ENCODE measurements around the gene CLEC16A.

The CLEC16A gene

GRCh38 chr16:11005611-11005975, 61.2 kb downstream of the CLEC16A start:
- TF ChIP-seq POLR2AphosphoS5 (IDR thresholded peaks at IDR 0.05; ENCODE audit: low read depth) (no peak), GABPA (IDR thresholded peaks at IDR 0.05; ENCODE audit: low read depth) (no peak), SPI1 (IDR thresholded peaks at IDR 0.05; ENCODE audit: borderline replicate concordance, low read depth) (no peak)
- TF ChIP-seq, protein P1, sequence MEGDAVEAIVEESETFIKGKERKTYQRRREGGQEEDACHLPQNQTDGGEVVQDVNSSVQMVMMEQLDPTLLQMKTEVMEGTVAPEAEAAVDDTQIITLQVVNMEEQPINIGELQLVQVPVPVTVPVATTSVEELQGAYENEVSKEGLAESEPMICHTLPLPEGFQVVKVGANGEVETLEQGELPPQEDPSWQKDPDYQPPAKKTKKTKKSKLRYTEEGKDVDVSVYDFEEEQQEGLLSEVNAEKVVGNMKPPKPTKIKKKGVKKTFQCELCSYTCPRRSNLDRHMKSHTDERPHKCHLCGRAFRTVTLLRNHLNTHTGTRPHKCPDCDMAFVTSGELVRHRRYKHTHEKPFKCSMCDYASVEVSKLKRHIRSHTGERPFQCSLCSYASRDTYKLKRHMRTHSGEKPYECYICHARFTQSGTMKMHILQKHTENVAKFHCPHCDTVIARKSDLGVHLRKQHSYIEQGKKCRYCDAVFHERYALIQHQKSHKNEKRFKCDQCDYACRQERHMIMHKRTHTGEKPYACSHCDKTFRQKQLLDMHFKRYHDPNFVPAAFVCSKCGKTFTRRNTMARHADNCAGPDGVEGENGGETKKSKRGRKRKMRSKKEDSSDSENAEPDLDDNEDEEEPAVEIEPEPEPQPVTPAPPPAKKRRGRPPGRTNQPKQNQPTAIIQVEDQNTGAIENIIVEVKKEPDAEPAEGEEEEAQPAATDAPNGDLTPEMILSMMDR (IDR thresholded peaks at IDR 0.05; ENCODE audit: insufficient read depth, low read length) = no peak
- TF ChIP-seq, protein P2, sequence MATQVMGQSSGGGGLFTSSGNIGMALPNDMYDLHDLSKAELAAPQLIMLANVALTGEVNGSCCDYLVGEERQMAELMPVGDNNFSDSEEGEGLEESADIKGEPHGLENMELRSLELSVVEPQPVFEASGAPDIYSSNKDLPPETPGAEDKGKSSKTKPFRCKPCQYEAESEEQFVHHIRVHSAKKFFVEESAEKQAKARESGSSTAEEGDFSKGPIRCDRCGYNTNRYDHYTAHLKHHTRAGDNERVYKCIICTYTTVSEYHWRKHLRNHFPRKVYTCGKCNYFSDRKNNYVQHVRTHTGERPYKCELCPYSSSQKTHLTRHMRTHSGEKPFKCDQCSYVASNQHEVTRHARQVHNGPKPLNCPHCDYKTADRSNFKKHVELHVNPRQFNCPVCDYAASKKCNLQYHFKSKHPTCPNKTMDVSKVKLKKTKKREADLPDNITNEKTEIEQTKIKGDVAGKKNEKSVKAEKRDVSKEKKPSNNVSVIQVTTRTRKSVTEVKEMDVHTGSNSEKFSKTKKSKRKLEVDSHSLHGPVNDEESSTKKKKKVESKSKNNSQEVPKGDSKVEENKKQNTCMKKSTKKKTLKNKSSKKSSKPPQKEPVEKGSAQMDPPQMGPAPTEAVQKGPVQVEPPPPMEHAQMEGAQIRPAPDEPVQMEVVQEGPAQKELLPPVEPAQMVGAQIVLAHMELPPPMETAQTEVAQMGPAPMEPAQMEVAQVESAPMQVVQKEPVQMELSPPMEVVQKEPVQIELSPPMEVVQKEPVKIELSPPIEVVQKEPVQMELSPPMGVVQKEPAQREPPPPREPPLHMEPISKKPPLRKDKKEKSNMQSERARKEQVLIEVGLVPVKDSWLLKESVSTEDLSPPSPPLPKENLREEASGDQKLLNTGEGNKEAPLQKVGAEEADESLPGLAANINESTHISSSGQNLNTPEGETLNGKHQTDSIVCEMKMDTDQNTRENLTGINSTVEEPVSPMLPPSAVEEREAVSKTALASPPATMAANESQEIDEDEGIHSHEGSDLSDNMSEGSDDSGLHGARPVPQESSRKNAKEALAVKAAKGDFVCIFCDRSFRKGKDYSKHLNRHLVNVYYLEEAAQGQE (IDR thresholded peaks at IDR 0.05; ENCODE audit: insufficient replicate concordance, low read depth) = no peak
- no peak for DNase-seq (ENCODE audit: low read depth in 1 of 2, low spot score in 1 of 2)
- H3K27me3 ChIP-seq (ENCODE audit: insufficient read depth, poor library complexity, severe bottlenecking) = no peaks in the 10 kb centered on the region
- no peak overlapping the region for H3K27ac ChIP-seq (replicated peaks)
- H3K4me3 ChIP-seq (replicated peaks; ENCODE audit: insufficient read depth, low read length) = no peak overlapping the region

GRCh38 chr16:11006656-11007055, 62.3 kb downstream of the CLEC16A start:
- Histone ChIP-seq H3K4me3 (replicated peaks; ENCODE audit: insufficient read depth, low read length) (no peak overlapping the region), H3K27me3 (ENCODE audit: insufficient read depth, poor library complexity, severe bottlenecking) (no peaks in the 10 kb centered on the region), H3K27ac (replicated peaks) (no peak overlapping the region)
- TF ChIP-seq POLR2AphosphoS5 (IDR thresholded peaks at IDR 0.05; ENCODE audit: low read depth) (no peak), GABPA (IDR thresholded peaks at IDR 0.05; ENCODE audit: low read depth) (no peak), SPI1 (IDR thresholded peaks at IDR 0.05; ENCODE audit: borderline replicate concordance, low read depth) (no peak)
- TF ChIP-seq, protein P1 (IDR thresholded peaks at IDR 0.05; ENCODE audit: insufficient read depth, low read length) = no peak
- TF ChIP-seq, protein P2 (IDR thresholded peaks at IDR 0.05; ENCODE audit: insufficient replicate concordance, low read depth) = no peak
- no peak for DNase-seq (ENCODE audit: low read depth in 1 of 2, low spot score in 1 of 2)

DNA sequence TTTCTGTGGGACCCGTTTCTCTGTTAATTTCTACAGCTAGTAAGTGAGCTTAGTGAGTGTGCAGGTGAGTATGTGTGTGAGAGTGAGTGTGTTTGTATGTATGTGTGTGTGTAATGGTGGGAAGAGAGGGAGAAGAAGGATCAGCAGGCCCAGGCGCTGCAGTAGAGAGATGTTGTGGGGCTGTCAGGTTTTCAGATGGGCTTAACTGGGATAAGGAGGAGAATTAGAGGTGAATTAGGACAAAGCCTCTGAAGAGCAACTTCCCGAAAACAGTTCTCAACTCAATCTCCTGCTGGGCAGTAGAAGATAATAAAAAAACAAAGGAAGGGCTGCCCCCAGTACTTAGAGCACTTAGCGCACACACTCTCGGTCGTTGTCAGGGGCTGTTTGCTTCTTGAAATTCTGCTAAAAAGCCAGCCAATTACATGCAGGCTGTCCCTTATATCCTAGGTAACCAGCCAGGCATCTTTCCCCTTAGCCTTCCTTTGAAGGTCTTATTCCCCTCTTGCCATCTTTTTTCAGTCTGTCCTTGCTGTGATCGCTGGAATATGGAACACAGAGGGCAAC, 63.4 kb downstream of the CLEC16A start:
- Histone ChIP-seq H3K4me3 (replicated peaks; ENCODE audit: insufficient read depth, low read length) (no peak overlapping the region), H3K27me3 (ENCODE audit: insufficient read depth, poor library complexity, severe bottlenecking) (no peaks in the 10 kb centered on the region), H3K27ac (replicated peaks) (no peak overlapping the region)
- TF ChIP-seq, protein P2 (IDR thresholded peaks at IDR 0.05; ENCODE audit: insufficient replicate concordance, low read depth) = no peak
- no peak for TF ChIP-seq GABPA (IDR thresholded peaks at IDR 0.05; ENCODE audit: low read depth)
- no peak for DNase-seq (ENCODE audit: low read depth in 1 of 2, low spot score in 1 of 2)

All from HL-60 (cell line).